Hematopoietic multipotent progenitor cell treated with erythropoietin and hydrocortisone succinate and interleukin-3 and kit ligand, for 6 days (in vitro differentiated cells): ENCODE data around the gene EMILIN1.

Source experiments
- DNase-seq: peaks from one replicate; pipeline ENCODE4 v3.0.0-alpha.2; 2015

EMILIN1 gene

DNA sequence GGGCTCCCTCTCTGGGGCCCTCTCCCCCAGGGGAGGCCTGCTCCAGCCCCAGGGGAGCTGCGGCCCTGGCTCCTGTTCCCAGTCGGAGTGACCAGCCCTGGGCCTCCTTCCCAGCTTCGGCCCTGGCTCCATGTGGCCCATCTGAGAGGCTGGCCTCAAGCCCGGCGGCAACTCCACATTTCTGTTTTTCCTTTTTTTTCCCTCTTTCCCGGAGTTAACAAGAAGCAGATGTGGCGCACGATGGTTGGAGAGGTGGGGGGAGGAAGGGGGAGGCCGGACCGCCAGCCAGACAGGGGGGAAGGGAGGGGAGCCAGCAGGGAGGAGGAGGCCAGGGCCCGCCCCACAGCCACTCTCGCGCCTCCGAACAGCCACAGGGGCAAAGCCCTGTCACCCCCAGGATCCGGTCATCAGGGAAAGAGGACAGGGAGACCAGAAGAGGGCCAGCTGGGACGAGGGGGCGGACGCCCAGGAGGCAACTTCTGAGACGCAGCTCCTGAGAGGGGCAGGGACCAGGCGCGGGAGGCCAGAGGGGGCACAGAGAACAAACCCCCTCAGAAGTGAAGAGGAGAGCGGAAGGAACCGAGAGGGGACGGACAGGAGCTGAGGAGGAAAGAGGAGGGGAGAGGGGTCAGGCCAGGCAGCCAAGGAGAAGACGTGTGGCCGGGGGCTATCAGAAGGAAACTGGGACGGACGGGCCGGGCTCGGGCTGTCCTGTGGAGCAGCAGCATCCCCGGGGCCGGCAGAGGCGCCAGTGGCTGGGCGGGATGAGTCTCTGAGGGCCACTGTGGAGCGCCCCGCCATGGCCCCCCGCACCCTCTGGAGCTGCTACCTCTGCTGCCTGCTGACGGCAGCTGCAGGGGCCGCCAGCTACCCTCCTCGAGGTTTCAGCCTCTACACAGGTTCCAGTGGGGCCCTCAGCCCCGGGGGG lies at the start of gene EMILIN1:
Gene EMILIN1, plus strand, starts transcription at position 349 of the 928 bp plus-strand sequence. Its CDS starts 451 bp downstream, at position 800.
- DNase-seq, result peak; percentile 39

DNA sequence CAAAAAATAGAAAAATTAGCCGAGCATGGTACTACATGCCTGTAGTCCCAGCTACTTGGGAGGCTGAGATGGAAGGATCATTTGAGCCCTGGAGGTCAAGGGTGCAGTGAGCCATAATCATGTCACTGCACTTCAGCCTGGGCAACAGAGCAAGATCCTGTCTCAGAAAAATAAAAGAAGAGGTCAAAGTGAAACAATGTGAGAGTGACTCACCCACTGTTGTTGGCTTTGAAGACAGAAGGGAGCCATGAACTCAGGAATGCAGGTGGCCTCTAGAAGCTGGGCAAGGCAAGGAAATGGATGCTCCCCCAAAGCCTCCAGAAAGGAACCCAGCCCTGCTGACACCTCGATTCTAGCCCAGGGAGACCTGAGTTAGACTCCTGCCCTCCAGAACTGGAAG lies 49.4 kb upstream of the EMILIN1 start:
- no peak for DNase-seq

DNA sequence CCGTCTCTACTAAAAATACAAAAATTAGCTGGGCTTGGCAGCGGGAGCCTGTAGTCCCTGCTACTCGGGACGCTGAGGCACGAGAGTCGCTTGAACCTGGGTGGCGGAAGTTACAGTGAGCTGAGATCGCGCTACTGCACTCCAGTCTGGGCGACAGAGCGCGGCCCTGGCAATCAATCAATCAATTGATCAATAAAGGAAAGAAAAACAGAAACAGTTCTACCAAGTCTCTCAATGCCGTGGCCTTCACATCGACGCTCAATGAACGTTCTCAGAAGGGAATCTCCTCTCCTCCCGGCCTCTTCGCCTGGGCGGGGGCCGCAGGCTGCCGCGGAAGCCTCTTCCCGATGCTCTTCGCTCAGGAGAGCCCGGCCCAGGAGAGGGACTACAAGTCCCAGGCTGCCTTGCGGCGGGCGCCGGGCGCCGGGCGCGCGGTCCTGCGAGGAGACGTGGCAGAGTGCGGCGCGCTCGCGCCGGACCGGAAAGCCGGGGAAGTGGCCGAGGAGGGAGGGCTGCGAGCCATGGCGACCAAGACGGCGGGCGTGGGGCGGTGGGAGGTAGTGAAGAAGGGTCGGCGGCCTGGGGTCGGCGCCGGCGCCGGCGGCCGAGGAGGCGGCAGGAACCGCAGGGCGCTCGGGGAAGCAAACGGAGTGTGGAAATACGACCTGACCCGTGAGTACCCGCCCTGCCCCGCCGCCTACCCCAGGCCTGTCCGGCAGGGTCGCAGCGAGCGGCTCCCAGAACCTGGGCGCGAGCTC lies 45.7 kb upstream of the EMILIN1 start, which contains the start of gene TMEM214:
Gene TMEM214, plus strand, starts transcription at position 471 of the 758 bp plus-strand sequence. Its CDS starts 51 bp downstream, at position 522.
- peak; percentile 91 for DNase-seq

DNA sequence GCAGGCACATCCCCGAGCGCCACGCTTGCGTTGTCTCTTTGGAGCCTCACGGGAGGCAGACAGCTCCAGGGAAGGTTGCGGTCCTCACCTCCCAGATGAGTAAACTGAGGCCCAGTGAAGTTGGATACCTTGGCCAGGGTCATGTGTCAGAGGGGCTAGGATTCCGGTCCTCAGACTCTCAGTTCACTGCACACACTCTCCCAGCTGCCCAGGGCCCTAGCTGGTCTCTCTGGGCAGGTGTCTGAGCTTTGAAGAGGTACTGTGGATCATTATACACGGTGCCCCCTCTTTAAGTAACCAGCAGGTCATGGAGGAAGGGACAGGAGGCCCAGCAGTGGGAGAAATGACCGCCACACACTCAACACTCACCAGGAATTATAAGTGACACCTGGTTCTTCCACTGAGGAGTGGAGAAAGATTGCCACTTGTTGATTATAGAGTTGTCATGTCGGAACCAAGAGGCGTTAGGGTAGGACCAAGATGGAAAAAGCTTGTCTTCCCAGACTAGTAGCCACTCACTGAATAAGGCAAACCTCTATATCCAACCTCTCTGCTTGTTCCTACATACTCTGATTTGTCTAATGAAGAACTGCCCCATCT lies 45.1 kb upstream of the EMILIN1 start:
- no peak for DNase-seq

DNA sequence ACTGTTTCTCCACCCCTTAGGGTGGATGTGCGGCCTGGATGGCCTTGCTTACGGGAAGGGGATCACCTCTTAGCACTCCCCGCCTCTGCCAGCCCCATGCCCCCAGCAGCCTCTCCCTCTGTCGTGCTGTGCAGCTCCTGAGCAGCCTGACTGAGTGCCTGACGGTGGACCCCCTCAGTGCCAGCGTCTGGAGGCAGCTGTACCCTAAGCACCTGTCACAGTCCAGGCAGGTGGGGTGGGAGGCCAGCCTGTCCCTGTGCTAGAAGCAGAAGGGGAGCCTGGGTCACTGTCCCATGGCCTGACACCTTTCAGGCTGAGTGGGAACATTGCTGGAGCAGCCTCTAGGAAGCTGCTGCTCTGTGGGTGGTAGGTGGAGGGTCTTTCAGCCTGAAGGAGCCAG lies 40.4 kb upstream of the EMILIN1 start:
- DNase-seq, result no peak

DNA sequence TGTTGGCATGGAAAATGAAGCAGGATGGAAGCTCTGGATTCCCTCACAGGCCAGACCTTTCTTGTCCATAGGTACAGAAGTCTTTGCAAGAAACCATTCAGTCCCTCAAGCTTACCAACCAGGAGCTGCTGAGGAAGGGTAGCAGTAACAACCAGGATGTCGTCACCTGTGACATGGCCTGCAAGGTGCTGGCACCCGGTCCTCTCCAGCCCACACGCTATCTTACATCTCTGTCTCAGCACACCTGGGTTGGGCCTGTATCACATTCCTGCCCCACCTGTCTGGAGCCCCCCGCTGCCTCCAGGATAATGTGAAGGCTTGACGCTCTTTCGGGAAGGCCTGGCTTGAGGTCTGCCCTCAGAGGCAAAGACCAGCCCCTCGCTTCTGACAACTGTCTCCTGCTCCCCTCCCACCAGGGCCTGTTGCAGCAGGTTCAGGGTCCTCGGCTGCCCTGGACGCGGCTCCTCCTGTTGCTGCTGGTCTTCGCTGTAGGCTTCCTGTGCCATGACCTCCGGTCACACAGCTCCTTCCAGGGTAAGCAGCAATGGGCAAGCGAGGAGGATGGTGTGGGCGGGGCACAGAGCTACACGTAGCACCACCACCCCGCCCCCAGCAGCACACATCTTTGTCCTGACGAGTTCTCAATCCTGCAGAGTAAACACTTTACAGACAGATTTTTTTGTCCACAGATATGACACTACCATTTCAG lies 39.6 kb upstream of the EMILIN1 start:
- no peak for DNase-seq

DNA sequence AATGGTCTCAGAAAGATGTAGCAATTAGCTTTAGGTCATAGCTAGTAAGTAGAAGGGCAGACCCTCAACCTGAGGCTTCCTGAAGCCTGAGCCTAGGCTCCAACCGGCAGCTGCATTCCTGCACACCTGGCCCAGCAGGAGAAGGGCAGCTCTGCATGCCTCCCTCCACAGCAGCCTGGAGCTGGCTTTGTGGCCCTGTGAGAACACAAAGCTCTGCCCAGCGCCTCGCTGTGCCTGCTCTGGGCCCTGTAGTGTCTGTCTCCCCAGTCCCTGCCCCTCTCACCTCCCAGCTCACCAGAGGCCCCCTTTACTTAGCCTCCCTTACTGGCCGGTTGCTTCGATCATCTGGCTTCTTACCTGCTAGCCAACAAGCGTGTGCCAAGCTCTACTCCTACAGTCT lies 39.0 kb upstream of the EMILIN1 start:
- DNase-seq, result no peak

DNA sequence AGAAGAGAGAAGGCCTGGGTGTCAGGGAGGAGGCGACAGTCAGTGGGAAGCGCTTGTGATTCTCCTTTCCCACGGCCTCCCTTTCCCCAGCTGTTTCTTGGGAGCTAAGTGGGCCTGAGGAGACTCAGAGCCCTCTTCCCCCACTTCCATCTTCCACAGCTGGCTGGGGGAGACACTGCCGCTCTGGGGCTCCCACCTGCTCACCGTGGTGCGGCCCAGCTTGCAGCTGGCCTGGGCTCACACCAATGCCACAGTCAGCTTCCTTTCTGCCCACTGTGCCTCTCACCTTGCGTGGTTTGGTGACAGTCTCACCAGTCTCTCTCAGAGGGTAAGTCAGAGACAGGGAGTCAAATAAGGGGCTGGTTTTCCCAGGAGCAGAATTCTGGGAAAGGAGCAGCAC lies 38.5 kb upstream of the EMILIN1 start:
- no peak for DNase-seq

DNA sequence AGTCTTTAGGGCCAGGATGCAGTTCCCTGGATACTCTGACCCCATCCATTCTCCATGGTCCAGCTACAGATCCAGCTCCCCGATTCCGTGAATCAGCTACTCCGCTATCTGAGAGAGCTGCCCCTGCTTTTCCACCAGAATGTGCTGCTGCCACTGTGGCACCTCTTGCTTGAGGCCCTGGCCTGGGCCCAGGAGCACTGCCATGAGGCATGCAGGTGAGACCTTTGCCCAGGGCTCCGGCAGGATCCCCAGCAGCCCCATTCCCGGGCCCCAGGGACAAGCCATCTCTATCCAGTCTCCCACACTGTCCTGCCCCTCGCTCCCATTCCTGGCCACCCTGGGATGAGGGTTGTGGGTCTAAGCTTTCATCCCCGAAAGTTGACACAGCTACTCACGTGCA lies 38.1 kb upstream of the EMILIN1 start:
- DNase-seq, result no peak

DNA sequence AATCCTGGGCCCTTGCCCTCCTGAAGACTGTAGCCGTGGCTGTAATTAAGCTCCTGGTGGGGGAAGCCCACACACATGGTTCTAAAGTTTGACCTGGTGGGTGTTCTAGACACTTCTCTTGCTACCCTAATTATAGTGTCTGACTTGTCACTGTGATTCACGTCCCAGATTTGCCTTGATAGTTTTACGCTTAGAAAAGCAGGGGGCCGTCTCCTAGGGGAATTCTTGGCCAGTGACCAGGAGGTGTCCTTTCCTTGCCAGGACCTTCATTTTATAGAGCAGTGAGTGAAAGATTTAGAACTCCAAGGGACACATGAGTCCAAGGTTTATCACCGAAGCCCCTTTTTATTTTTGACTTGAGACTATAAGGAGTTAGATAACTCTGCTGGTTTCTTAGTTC lies 36.7 kb upstream of the EMILIN1 start:
- DNase-seq, result no peak

DNA sequence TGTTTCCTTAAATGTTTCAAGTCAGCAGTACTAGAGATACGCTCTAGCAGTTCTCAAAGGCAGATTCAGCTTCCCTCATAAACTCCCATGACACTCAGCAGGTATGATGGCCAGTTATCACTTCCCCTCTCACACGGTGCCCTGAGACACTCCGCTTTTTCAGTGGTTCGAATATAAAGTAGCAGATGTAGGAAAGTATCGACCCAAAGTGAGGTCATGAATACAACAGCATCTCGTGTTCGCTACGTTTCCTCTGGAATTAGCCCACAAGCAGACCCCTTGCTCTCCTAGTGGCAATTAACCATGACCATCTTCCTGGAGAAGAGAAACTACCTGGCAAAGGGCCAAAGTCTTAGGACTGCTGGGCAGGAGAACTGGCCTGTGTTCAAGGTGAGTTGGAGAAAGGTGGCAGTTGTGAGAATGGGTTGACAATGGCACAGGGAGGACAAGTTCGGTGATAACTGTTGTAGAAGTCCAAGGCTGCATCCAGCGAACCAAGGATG lies 36.2 kb upstream of the EMILIN1 start:
- no peak for DNase-seq

DNA sequence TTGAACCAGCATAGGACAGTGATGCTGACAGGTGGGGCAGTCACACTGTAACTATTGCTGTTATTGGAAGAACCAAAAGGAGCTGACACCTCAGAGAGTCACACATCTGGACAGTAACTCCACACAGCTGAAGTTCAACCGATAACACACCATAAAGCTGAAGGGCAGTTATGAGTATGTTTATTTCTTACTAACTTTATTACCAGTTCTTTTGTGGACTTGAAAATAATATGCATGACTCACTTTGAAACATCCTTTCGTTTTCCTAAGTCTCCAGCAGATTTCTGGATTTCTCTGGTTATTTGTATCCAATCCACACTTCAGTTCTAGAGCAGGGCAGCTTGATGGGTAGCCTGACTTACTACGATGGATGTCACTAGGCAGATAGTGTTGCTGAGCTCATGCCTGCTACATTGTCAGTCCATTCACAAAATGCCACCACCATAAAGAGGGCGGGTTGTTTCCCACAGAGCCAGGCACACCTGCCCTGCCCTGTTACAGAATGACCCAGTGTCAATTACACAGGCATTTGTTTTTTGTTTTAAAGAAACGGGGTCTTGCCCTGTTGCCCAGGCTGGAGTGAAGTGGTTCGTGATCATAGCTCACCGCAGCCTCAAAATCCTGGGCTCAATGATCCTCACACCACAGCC lies 35.3 kb upstream of the EMILIN1 start:
- DNase-seq, result no peak

DNA sequence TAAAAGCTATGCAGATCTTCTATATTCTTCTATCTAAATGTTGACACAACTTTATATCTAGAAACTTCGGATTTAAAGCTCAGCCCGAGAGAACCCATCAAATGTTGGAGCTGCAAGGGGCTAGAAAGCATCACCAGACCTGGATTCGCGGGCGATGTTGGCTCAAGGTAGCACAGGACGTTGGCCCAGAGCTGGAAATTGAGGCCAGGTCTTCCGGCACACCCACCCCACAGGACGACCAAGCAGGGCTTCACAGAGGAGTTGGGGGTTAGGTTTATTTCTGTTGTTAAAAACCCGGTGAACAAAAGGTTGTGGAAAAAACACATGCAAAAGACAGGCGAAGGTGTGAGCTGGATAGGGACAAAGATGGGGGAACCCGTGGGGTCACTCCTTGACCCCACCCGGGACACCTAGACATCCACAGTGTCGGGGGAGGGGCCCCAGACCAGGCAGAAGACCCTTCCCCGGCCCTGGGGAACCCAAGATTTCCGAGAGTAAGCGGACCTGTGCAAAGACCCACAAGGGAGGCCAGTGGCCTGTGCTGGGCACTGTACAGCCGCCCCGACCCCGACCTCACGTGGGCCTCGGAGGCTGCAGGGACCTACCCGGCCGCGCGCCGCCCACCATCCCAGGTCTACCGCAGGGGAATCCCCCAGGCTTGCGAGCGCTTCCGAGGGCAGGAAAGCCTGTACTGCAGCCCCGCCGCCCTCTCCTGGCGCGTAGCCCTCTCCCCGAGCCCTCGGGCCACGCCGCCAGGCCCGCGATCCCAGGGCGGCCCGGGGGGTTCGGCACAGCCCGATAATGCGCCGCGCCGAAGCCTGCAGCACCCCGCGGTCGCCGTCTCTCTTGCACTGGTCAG lies 28.8 kb upstream of the EMILIN1 start:
- no peak for DNase-seq

DNA sequence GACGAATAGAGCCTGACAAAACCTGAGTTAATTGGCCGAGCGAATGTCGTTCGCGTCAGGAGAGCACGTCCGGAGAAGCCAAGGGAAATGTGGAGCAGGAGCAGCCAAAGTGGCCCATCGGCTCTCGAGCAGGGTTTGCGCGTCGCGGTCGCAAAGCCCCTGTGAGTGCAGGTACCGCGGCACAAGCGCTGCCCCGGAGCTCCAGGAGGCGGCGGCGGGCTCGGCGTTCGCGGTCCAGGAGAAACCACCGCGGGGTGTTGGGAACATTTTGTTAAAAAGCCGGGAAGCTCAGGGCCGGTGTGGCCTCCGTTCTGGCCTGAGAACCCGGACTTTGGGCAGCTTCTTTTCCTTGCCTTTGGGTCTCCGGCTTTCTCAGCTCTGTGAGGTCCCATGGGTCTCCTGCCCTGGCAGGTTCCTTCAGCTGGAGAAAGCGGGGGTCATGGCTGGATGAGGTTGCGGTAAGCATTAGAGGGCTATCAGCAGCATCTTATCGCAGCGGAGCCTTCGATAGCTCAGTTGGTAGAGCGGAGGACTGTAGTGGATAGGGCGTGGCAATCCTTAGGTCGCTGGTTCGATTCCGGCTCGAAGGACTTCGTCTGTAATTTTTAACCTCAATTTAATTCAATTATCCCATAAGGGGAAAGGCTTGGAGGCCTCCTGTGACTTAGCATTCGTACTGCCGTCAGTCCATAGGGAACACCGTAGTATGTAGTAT lies 28.0 kb upstream of the EMILIN1 start:
- peak; percentile 93 for DNase-seq

DNA sequence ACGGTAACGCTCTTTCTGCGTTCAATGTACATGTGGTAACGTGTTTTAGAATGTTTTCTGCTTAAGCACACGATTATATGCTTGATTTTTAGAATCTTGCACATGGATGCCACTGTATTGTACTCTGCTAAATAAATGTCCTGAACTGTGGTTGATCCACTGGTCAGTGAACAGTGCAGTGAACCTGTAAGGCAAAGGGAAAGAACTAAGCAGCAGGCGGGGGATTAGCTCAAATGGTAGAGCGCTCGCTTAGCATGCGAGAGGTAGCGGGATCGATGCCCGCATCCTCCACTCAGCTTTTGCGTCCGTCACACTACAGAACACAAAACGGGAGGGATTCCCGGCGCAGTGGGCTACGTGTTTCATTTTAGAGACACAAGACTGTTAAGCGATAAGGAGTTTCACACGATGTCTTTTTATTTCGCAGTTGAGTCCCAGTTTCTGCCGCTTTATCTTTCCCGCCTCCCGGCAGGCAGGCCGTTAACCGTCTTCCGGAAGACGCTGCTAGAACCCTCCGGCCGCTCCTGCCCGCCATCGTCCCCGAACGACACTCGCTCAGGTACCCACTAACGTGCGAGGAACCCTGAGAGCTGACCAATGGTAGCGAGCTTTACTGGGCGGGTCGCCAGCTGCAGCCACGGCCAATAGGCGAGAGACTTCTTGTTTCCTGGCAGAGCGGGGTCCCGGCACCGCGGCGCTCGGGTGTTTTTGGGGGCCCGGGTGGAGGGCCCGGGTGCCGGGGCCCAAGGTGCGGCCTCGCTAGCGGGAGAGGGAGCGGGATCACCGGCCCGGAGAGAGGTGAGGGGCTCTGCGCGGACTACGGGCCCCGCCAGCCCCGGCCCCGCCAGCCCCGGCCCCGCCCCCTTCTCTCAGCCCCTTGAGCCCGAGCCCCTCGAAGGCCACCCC lies 27.2 kb upstream of the EMILIN1 start, which contains the start of gene AGBL5:
Gene AGBL5, plus strand, starts transcription at position 673 of the 906 bp plus-strand sequence. CDS start 1,291 bp downstream, outside the sequence.
- peak; percentile 97 for DNase-seq

DNA sequence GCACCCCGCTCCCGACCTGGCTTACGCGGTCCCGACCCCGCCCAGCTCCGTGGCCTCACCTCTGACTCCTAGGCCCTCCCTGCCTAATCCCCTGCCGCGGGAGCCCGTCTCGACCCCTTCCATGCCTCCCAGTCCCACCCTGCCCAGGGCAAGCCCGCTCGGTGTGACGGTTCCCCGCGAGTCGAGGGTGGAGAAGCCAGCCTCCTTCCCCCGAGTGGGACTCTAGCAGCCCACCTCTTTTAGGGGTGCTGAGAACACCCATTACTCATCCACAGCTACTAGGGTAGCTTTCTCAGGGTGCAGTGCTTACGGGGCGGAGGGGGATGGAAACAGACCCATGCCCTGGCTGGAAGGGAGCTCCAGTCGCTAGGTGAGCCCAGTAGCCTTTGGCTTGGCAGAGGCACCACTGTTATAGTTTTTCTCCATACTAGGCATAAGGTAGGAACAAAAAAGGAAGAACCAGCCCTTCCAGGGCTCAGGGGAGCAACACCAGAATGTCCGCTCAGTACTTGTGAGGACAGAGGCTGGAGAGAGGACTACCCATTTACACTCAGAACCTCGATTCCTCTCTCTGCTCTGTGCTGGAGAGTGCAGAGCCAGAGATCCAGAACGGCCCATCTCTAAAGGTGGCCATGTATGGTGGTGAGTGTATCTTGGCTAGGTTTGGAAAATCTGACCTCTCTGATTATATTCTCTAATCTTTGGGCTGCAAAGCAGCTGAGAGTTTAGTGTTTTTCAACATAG lies 26.3 kb upstream of the EMILIN1 start:
- DNase-seq, result peak; percentile 26

DNA sequence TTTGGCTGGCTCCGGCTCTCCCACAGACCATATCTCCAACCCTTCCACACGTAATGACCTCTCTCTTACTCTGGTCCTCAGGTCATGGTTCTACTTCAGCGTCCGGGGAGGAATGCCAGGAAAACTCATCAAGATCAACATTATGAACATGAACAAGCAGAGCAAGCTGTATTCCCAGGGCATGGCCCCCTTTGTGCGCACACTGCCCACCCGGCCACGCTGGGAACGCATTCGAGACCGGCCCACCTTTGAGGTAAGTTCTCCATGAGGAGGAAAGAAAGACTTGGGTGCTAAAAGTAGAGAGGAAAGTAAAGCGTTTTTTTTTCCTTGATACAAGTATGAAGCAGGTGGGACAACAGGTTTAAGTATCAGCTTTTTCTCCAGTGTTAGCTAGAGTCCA lies 25.1 kb upstream of the EMILIN1 start:
- DNase-seq, result no peak

DNA sequence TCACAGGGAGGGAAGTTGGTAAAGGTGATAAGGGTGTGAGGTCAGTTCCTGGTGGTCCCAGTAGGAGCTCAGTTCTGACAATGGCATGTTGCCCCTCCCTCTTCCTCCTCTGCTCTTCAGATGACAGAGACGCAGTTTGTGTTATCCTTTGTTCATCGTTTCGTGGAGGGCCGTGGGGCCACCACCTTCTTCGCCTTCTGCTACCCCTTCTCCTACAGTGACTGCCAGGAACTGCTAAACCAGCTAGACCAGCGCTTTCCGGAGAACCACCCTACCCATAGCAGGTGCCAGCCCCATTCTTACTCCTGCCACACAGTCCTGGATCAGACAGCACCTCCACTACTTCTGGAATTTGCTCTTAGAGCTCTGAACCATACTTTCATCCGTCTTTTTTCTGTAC lies 24.6 kb upstream of the EMILIN1 start:
- DNase-seq, result no peak
